Measurements from ENCODE around the gene CAMTA1.

CAMTA1 gene

DNA sequence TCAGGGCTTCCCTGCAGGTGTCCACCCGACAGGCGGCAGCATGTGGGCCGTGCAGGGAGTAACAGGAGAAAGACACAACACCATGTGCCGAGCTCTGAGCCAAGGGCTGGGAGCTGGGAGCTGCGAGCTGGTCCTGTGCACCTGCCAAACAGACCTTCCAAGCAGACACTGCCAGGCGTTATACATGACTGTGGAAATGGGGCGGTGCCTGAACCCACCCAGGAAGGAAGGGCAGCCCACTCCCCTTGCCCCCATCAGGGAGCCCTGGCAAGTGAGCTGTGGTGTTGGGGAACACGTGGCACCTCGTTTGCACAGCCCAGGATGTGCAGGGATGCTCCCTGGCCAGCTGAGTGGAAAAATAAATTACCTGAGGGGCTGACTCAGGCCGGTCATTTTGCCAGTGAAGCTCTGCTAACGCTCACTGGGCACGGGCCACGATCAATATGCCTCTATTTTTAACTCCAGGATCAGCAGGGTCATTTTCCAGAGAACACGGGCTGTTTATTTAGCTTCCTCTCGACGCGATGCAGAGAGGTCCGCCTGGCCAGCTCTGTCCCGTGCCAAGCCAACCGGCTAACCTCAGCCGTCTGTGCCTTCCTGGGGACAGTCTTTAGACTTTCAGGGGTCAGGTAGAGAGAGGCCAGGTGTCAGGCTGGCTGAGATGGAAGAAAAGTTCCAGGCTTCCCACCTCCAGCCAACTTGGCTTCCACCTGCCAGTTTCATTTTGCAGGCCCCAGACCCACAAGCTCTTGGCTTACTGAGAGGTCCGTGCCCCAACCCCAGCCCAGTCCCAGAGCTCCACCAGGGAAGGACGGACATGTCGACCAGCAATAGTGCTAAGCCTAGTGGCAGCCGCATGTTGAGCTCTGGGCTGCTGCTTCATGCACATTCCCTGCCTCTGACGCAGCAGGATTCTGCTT, 789.1 kb downstream of the CAMTA1 start:
- DNase-seq: no peak

DNA sequence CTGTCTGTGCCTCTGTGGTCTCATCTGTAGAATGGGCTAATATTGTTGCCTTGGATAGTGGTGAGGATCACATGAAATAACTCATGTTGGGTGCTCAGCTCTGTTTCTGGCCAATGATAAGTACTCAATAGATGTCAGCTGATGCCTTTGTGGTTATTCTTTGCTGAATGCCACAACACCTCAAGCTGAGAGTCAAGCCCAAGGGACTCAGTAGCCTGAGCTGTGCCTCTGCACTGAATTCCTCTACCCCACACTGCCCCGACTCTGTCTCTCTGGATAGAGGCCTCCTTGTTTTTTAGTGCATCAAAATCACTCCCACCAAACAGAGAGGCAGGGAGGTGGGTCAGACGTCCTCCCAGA, 789.8 kb downstream of the CAMTA1 start:
- no peak for DNase-seq

DNA sequence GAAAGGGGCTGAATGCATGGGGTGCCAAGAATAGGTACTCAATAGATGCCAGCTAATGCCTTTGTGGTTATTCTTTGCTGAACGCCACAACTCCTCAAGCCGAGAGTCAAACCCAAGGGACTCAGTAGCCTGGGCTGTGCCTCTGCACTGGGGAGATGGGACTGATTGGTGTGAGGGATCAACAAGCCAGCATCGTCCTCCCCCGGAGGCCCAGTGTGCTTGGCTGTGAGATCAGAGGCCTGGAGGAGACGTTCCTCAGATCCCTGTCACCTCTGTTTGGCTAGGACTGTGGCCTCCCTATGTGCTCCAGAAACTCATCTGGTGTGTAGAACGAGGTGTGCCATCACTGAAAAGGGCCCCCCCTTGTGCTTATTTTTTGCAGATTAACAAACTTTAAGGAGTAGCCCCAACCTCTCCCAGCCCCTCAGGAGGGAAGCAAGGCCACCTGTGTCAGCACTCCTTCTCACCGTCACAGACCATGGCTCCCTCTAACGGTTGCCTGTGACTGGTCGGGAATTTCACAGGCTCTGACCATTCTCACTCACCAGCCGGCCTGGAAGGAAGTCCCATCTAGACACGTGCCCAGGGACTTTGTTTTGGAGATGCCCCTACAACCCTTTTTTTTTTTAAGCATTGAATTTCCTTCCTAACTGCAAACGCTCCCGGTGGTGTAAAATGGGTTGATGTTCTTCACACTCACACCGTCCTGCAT, 791.8 kb downstream of the CAMTA1 start:
- no peak for DNase-seq

DNA sequence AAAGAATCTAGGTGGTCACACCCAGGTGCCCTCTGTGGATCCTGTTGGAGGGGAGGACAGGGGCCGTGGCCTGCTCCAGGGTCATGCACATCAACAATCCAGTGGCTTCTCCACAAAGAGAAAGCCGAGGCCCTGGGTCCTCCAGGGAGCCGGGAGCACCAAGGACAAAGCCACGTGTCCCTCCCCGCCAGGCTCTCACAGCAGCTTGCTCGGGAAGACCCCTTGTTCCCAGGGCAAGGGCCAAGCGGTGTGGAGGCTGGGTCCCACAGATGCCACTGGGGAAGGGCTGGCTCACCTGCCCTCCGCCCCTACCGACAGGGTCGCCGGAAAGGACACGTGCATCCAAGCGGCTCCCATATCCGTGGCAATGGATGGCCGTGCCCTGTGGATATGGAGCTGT, 793.0 kb downstream of the CAMTA1 start:
- DNase-seq: no peak

DNA sequence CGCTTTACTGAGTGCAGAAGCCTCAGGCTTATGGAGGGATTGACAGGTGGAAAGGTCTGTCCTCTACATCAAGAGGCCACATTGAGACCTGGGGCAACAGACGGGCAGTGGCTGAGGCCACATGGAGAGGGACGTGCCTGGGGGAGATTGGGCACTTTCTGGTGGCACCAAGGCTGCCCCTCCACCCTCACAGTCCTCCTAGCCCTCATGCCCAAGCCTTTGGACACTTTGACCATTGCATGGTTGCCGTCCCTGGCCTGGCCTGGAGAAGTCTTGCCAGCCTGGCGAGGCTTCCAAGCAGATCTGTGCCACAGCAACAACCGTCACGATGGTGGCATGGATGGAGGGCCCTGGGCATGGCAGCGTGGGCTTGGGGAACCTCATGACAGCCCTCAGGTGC, 793.8 kb downstream of the CAMTA1 start:
- DNase-seq: no peak

DNA sequence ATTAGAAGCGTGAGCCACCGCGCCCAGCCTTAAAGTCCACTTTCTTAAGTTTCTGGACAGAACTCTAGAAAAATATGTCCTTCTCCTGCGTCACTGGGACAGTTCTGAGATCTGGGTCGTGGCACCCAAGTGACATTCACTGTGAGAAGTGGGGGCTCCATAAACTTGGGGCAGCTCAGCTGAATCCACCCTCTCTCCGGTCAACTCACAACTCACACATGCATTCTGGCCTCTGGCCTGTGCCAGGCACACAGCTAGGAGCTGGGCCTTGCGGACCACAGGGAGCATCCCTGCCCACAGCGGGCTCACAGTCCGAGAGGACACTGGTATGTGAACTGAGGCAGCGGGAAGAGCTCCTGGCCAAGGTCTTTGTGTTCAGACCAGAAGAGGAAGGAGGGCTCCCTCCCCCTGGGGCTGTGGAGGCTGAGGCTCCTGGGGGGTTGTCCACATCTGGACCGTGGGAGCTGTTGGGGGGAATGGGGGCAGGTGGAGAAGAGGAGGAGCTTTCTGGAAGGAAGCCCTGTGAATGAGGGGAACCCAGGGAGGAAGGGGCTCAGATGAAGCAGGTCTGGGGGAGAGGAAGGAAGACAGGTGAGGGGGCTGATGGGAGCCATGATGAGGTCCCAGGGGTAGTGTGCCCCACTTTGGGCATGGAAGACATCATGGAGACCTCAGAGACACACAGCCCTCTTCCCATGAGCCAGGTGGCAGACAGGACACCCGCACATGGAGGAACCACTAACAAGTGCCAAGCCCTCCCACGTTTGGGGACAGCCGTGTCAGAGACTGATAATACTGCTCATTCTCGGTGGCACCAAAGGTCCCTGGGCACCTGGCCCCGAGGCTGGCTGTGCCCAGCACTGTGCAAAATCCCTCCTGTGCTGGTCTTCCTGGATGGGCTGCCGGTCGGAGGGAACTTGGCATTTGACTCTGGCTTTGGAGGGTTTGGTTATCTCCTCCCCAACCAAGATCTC, 794.9 kb downstream of the CAMTA1 start:
- no peak for DNase-seq

DNA sequence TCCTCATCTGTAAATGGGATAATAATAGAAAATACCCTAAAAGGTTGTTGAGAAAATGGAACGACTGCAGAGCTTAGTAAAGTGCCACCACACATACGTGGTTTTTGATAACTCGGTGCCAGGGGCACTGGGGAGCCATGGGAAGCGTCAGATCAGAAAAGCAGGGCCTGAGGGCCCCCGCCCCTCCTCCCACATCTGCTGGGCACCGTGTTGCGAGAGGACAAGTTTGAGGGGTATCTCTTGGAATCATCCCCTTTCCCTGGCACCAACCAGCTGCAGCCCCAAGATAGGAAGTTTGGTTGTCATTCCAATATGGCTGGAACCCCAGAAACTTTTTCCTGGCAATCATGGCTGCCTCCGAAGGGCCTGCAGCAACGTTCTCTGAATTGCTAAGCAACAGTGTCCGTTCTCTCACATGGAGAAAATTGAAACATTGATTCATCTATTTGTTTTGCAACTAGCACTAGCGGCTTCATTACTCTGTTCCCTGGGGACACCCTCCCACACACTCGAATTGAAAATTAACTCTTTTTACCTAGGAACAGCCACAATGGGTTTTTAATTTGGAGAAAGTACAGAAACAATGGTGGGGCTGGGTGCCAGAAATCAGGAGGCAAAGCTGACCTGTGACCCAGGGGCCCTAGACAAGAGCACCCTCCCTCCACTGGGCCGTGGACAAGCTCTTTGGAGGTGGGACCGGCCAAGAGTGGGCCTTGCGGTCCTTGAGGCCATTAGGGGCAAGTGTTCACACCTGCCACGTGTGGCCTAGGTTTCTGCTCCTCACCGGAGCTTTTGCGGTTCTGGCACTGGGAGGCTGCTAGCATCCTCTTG, 795.9 kb downstream of the CAMTA1 start:
- no peak for DNase-seq

DNA sequence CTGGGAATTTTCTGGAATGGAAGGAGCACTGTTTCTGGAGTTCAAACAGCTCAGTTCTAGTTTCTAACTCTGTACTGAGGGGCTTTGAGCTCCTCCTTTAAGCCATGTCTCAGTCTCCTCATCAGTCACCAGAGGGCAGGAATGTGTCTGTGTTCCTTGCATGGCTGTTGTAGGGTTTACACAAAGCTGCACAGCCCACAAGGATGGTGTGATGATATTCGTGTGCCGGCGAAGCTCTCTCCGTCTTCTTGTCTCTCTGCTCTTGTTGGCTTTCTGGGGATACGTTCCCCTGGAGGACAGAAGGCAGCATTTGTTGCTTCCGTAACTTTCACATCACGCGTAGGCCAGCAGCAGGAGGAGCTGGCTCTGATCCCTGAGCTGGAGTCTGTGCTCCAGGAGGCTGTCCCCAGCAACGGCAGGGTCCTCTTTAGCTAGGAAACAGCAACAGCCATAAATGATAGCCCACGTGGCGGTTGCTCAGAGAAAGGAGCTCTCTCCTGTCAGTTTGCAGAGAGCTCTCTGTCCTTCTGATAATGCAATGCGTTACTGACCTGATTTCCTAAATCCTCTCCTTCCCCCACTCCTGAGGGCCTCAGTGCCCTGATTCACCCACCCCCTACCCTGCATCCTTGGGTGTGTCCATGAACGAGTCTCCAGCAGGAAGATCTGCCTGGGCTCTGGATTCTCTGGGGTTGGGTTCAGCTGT, 796.7 kb downstream of the CAMTA1 start:
- no peak for DNase-seq

DNA sequence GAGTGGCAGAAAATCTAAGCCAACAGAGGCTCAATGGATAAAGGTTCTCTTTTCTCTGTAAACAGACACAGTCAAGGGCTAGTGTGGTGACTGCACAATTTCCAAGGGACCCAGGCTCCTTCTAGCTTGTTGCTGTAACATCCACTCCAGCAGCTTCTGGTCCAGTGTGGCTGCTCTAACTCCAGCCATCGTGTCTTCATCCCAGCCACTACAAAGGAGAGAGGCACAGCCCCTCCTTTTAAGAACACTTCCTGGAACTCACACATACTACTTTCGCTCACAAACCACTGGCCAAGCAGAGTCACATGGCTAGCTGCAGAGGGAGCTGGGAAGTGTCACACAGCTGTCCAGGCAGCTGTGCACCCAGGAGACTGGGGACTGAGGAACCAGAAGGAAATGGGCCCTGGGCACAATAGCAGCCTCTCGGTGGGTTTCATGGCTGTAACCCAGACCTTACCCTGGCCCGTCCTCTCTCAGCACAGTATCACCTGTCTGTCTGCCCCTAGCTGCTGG, 797.3 kb downstream of the CAMTA1 start:
- DNase-seq: no peak

DNA sequence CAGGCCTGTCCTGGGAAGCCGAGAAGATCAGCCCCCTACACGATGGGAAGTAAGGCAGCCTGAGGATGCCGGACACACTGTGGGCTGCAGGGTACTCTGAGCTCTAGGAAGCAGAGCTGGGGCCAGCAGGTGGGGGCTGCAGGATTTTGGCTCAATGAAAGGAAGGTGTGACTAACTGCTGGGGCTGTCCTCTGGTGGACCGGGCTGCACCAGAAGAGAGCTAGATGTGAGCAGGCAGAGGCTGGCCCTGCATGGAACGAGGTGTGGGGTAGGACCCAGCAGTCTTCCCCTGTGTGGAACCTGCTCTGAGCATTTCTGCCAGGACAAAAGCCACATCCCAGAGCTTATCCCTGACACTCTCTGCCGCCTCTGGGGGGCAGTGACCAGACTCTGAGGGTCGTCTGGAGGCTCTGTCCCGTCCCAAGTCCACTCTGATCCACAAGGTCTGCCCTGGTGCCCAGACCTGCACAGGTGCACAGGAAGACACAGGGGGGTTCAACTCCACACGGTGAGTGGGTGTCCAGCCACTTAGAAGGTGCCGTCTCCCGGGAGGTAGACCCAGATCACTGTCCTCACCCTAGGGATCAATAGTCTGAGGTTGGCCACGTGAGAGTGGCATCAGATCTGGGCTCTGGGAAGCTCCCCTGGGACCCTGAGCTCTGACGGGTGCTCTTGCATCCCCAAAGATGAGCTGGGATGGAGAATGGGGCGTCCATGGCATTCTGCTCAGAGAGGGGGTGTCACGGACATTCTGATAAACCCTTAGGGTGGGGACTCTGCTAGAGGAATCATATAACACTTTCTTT, 798.2 kb downstream of the CAMTA1 start:
- DNase-seq: no peak

DNA sequence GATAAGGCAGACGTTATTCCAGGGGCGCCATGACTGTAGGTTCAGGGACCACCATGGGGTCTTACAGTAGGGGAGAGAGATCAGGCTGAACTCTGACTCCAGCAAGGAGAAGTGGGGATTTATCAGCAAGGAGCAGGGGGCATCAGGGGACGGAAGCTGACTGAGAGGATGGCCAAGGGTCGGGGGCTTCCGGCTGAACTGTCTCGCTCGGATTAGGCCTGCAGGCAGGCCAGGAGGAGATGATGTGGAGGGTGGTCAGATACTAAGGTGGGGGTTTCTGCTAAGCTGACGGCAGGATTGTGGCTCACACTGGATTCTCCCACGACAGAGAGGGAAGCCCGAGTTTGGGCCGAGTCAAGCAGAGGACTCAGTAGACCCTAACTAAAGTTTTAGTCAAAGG, 798.9 kb downstream of the CAMTA1 start:
- DNase-seq: no peak

DNA sequence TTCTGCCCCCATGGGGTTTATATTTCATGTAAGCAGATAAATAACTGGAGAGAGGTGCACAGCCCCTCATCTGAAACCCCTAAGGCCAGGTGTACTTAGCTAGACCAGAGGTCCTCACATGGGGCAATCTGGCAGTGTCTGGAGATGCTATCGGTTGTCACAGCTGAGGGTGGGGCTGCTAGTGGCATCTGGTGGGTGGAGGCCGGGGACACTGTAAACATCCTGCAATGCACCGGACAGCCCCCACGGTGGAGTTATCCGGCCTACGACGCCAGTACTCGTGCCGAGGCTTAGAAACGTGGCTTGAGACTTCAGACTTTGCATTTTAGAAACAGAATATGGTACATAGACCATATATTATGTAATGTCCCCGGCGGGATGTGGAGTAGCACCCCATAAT, 799.4 kb downstream of the CAMTA1 start:
- no peak for DNase-seq

DNA sequence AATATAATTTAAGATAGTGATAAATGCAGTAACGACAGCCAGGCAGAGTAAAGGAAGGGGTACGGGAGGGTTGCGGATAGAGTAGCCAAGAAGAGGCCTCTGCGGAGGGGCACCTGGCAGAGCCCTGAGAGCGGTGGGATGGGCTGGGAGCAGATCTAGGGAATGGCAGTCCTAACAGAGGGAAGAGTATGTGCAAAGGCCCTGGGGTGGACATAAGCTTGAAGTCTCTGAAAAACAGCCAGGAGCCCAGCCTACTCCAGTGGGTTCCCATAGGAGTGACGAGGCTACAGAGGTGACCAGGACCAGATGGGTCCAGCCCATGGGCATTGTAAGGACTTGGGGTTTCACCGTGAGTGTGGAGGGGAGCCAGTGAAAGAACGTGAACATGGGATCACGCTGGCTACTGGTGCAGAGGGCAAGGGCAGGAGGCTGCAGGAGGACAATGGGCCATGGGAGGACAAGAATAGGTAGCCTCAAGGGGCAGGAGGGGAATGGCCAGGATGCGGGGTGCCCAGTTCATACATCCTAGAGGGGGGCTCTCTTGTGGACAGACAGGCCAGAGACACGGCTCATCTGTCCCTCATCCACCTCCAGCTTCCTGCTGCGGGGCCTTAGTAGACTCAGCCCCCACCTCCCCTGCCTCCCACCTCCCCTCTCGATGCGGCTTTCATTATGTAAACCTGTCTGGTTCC, 800.1 kb downstream of the CAMTA1 start:
- no peak for DNase-seq

DNA sequence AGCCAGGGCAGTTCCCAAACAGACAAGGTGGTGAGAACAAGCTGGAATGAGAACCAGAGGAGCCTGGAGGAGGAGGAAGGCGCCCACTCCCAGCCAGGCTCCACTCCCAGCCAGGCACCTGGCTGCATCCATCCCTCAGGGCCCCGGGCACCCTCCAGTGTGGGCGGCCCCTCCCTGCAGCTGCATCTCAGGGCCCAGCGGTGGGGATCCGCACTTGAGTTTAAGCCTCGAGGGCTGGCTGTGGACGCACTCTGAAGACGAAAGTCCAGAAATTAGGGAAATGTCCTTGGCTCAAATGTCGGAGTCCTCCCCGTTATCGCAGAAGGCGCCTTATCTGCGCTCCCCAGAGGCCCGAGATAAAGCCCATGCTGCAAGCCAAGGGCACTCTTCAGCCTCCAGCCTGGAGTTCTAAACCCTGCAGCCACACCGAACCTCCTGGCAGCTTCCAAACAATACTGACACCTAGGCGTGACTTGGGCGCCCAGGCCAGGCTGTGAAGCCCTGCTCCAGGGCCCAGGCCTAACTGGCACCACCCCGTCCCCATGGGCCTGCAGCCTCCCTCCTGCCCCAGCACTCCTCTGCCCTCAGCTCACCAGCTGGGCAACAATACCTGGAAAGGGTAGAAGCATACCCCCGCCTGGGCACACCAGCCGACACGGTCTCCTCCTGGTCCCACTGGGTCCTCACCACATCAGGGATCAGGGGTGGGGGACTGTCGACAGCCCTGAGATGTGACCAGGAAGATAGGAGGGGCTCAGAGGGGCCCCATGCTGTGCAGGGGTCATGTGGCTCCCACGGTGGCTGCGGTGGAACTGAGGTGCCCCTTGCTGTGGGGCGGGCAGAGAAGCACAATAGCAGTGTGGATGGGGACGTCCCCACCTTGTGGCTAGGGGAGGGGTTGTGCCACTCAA, 801.0 kb downstream of the CAMTA1 start:
- DNase-seq: no peak

DNA sequence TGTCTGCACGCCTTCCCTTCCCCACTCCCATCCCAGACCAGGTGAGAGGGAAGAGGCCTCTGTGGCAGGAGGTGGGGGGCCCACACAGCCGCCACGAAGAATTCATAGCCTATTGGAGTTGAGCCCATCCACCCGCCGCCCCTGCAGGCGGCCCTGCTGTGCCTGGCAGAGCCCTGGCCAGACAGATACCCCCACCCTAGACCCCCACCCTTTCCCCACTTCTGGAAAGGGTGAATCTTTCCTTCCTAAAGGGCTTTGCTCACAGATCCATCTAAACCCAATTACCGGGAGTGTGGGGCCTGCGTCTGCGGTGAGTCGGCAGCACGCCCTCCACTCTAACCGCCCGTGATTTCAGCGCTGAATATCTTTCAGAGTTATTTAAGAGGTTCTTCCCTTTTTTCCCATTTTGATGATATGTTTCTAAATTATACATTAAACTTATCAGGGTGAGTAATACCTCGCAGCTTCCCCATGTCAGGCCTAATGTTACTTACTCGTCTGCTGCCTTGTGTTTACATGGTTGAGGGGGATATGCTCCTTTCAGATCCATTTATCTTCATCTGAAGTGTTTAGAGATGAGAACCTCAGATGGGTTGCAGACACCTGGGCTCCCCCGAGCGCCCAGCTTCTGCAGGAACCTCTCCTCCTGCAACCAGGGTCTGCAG, 802.0 kb downstream of the CAMTA1 start:
- DNase-seq: no peak

DNA sequence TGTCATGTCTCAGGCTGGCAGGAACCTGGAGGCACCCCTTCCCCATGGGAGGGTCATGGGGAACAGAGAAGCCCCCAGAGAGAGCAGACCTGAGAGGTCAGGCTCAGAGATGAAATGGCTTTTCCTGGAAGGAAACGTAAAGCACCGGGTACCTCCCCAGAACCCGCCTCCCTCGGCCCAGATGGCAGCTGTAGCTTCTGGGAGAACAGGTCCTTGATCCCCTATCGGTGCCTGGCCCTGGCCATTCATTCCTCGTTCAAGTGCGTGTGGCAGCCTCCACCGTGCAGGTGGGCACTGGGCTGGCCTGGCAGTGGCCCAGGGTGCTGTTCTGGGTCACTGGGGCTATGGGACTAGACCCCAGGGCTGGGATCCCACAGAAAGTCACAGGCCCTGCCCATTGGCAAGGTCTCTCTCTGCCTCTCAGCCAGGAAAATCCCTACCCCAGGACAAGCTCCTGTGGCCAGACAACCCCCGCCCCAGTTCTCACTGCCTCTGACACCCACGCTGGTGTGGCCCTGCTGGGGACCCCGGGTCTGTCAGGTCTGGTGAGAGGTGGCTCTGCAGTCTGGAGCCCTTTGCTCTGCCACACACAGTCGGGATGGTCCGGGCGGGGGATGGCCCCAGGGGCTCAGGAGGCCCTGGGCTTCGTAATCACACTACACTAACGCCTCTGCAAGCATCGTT, 802.7 kb downstream of the CAMTA1 start:
- DNase-seq: no peak

DNA sequence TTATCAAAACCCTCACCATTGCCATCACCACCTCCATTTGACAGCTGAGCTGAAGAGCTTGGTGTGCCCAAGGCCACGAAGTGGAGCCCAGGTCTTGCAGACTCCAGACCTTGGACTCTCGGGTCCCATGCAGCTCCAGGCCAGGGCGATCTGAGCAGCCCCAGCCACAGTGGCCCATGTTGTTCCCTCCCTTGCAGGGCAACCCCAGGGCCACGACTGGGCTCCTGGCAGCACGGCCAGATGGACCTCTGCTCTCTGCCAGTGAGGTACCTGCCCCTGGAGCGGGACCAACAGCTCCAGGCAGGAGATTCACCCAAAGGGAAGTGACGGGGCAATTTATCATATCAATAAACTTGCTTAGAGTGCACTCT, 803.2 kb downstream of the CAMTA1 start:
- no peak for DNase-seq
